GM12878 (cell line): ENCODE results near the gene USE1. TPM values are rescaled to one million over a fixed set of nuclear protein-coding genes. Genes with fewer than 3 reads are reported as not detected.

Experiments used
- CEBPZ ChIP-seq: fragments of 150-350 bp; IDR thresholded peaks from 2 replicates; pipeline ENCODE4 v1.6.1; 2016; ENCODE audit warnings: low read depth, low read length
- CHD4 ChIP-seq: fragments of 200-600 bp; sonication (generic); IDR thresholded peaks from 2 replicates; pipeline ENCODE4 v1.6.1; 2016; ENCODE audit warnings: mild to moderate bottlenecking
- CUX1 ChIP-seq: IDR thresholded peaks from 2 replicates; pipeline ENCODE4 v1.6.1; 2012; ENCODE audit warnings: improper control_type of control experiment, low read depth, low read length; ENCODE audit not compliant: insufficient replicate concordance
- FOXK2 ChIP-seq: fragments of 450-650 bp; IDR thresholded peaks from 2 replicates; pipeline ENCODE4 v1.6.1; 2017; ENCODE audit warnings: mild to moderate bottlenecking, moderate library complexity
- HDGF ChIP-seq: fragments of 450-650 bp; IDR thresholded peaks from 2 replicates; pipeline ENCODE4 v1.6.1; 2016; ENCODE audit warnings: antibody characterized with exemption
- JUNB ChIP-seq: IDR thresholded peaks from 2 replicates; pipeline ENCODE4 v1.6.1; 2016; ENCODE audit warnings: antibody characterized with exemption, mild to moderate bottlenecking
- MXI1 ChIP-seq: fragments of 150-350 bp; IDR thresholded peaks from 2 replicates; pipeline ENCODE4 v1.6.1; 2011; ENCODE audit warnings: low read depth, mild to moderate bottlenecking, inconsistent platforms, low read length, improper control_type of control experiment
- STAT1 ChIP-seq: fragments of 450-650 bp; conservative IDR thresholded peaks from 2 replicates; pipeline ENCODE4 v1.6.1; 2014; ENCODE audit warnings: antibody characterized with exemption, mild to moderate bottlenecking
- TCF3 ChIP-seq: IDR thresholded peaks from 2 replicates; pipeline ENCODE4 v1.6.1; 2012; ENCODE audit warnings: low read depth, mild to moderate bottlenecking, low read length, borderline replicate concordance; ENCODE audit not compliant: insufficient read depth
- polyA plus RNA-seq, 11 experiments: library from polyadenylated mRNA; depleted of rRNA in 4 of 11; unstranded in 6 of 11; stranded (reverse) in 5 of 11; fragments of >200 nt; fragmentation: Nextera tagmentation in 4 of 11; fragmentation: Illumina TruSeq in 1 of 11; extraction: Ambion mirVana in 4 of 11; extraction: Trizol in 1 of 11; gene quantifications; 1 replicate in 1 of 11; 2 replicates in 10 of 11; pipeline versions ENCODE4 v1.2.1 to v1.2.3, GENCODE V29; 2011 to 2016; ENCODE audit warnings: inconsistent platforms in 2 of 11, missing spikeins in 2 of 11, low read depth in 1 of 11
- total RNA-seq, 4 experiments: library from RNA; depleted of rRNA in 3 of 4; stranded (reverse); fragments of >200 nt in 3 of 4; fragmentation: Illumina TruSeq in 1 of 4; extraction: Trizol in 1 of 4; gene quantifications; 2 replicates each; pipeline versions ENCODE4 v1.2.1 to v1.2.3, GENCODE V29; 2013 to 2021
- TF ChIP-seq, protein P1 (sequence below): fragments of 450-650 bp; formaldehyde crosslinking; IDR thresholded peaks from 2 replicates; pipeline ENCODE4 v1.5.0; 2022; ENCODE audit warnings: mild to moderate bottlenecking, missing genetic modification characterization
- TF ChIP-seq, protein P2 (sequence below): fragments of 450-650 bp; IDR thresholded peaks from 2 replicates; pipeline ENCODE4 v1.6.1; 2016; ENCODE audit warnings: mild to moderate bottlenecking, moderate library complexity, borderline replicate concordance

The USE1 gene
- total and polyA plus RNA-seq, 10 of the 15 experiments (the other 5 are each of a cell fraction or from before 2014, with no cell fraction given), result 9.7 to 24.0 (median 16.1) TPM

DNA sequence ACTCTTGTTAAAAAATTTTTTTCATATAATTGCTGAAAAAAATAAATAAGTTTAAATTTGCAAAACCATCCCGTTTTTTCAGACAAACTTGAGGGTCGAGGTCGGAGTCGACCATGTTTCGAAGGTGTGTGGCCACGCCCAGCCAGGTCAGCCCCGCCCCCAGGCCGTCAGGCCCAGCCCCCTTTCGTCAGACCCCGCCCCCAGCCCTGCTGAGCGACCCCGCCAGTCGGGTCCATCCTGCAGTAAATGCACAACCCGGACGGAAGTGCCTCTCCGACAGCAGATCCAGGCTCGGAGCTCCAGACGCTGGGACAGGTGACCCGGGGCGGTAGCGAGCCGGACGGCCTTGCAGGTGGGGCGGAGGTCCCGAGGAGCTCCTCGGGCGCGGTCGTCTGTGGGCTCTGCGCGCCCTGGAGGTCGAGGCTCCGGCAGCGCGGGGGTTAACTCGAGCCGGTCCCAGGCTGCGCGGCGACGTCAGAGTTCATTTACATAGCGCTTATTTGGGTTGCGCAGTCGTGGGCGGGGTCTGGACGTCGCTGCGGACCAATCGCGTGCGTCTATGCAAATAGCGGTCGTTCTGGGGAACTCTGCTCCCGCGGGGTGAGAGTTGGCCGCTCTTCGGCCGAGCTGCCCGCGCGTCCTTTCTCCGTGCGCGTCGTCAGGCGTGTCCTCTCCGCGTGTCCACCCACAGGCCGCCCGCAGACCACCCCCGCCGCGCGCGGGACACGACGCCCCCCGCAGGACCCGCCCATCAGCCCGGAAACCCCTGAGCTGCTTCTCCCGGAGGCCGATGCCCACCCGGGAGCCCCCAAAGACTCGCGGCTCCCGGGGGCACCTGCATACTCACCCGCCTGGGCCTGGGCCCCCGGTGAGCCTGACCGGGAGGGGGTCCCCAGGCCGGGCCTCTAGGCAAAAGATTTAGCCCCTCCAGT is 11.1 kb downstream of the USE1 start, which contains the start of gene OCEL1 (continued):
- TF ChIP-seq, protein P1, sequence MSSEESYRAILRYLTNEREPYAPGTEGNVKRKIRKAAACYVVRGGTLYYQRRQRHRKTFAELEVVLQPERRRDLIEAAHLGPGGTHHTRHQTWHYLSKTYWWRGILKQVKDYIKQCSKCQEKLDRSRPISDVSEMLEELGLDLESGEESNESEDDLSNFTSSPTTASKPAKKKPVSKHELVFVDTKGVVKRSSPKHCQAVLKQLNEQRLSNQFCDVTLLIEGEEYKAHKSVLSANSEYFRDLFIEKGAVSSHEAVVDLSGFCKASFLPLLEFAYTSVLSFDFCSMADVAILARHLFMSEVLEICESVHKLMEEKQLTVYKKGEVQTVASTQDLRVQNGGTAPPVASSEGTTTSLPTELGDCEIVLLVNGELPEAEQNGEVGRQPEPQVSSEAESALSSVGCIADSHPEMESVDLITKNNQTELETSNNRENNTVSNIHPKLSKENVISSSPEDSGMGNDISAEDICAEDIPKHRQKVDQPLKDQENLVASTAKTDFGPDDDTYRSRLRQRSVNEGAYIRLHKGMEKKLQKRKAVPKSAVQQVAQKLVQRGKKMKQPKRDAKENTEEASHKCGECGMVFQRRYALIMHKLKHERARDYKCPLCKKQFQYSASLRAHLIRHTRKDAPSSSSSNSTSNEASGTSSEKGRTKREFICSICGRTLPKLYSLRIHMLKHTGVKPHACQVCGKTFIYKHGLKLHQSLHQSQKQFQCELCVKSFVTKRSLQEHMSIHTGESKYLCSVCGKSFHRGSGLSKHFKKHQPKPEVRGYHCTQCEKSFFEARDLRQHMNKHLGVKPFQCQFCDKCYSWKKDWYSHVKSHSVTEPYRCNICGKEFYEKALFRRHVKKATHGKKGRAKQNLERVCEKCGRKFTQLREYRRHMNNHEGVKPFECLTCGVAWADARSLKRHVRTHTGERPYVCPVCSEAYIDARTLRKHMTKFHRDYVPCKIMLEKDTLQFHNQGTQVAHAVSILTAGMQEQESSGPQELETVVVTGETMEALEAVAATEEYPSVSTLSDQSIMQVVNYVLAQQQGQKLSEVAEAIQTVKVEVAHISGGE (CRISPR knock-in tag), result no peak
- TF ChIP-seq STAT1 (no peak), CEBPZ (no peak), FOXK2 (no peak), MXI1 (peak; percentile 71), HDGF (peak; percentile 81), JUNB (no peak), CUX1 (no peak), TCF3 (no peak), CHD4 (no peak)
- TF ChIP-seq, protein P2, sequence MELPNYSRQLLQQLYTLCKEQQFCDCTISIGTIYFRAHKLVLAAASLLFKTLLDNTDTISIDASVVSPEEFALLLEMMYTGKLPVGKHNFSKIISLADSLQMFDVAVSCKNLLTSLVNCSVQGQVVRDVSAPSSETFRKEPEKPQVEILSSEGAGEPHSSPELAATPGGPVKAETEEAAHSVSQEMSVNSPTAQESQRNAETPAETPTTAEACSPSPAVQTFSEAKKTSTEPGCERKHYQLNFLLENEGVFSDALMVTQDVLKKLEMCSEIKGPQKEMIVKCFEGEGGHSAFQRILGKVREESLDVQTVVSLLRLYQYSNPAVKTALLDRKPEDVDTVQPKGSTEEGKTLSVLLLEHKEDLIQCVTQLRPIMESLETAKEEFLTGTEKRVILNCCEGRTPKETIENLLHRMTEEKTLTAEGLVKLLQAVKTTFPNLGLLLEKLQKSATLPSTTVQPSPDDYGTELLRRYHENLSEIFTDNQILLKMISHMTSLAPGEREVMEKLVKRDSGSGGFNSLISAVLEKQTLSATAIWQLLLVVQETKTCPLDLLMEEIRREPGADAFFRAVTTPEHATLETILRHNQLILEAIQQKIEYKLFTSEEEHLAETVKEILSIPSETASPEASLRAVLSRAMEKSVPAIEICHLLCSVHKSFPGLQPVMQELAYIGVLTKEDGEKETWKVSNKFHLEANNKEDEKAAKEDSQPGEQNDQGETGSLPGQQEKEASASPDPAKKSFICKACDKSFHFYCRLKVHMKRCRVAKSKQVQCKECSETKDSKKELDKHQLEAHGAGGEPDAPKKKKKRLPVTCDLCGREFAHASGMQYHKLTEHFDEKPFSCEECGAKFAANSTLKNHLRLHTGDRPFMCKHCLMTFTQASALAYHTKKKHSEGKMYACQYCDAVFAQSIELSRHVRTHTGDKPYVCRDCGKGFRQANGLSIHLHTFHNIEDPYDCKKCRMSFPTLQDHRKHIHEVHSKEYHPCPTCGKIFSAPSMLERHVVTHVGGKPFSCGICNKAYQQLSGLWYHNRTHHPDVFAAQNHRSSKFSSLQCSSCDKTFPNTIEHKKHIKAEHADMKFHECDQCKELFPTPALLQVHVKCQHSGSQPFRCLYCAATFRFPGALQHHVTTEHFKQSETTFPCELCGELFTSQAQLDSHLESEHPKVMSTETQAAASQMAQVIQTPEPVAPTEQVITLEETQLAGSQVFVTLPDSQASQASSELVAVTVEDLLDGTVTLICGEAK, result no peak
